CD4-positive, alpha-beta T cell (primary cell): ENCODE measurements around the gene MAPK7. TPM values are rescaled to one million over a fixed set of nuclear protein-coding genes. Genes with fewer than 3 reads are reported as not detected.

Source experiments
- ATAC-seq: fragments of 200-7000 bp; cut with Tn5 transposase; one replicate; pipeline ENCODE4 v1.10.0; 2022; ENCODE audit warnings: mild to moderate bottlenecking; ENCODE audit not compliant: poor library complexity
- CTCF ChIA-PET: fragments of 350-600 bp; sonication (Branson Sonifier 250); formaldehyde crosslinking; loops from one replicate; lab custom pipeline; 2021; ENCODE audit warnings: antibody characterized with exemption, inconsistent platforms; lab: Charles Lee
- POLR2A ChIA-PET: fragments of 350-600 bp; sonication (Branson Sonifier 250); formaldehyde crosslinking; loops from one replicate; lab custom pipeline; 2021; ENCODE audit warnings: antibody characterized with exemption, inconsistent platforms; lab: Charles Lee
- DNase-seq, 14 experiments: peaks; one replicate each; pipeline ENCODE4 v3.0.0-alpha.2; 2013 to 2020; ENCODE audit warnings: mixed read lengths in 2 of 14
- H3K27ac ChIP-seq, 2 donors: one replicate each; pipeline versions ENCODE4 v1.5.1 to v1.7.0; 2013; ENCODE audit warnings: low read length in 2 of 2, low read depth in 1 of 2, mild to moderate bottlenecking in 1 of 2
- H3K27me3 ChIP-seq, 2 experiments: 1 replicate in 1 of 2; 2 replicates in 1 of 2; pipeline versions ENCODE4 v1.6.1 to v1.7.0; 2013; ENCODE audit warnings: low read length in 2 of 2, control low read depth in 1 of 2, mild to moderate bottlenecking in 1 of 2, moderate library complexity in 1 of 2; ENCODE audit not compliant: insufficient read depth in 2 of 2, control insufficient read depth in 1 of 2
- H3K36me3 ChIP-seq: one replicate; pipeline ENCODE4 v1.6.1; 2013; ENCODE audit warnings: low read length, control low read depth; ENCODE audit not compliant: insufficient read depth
- H3K4me1 ChIP-seq: one replicate; pipeline ENCODE4 v1.6.1; 2013; ENCODE audit warnings: low read length, control low read depth; ENCODE audit not compliant: insufficient read depth
- H3K4me3 ChIP-seq: one replicate; pipeline ENCODE4 v1.5.1; 2013; ENCODE audit warnings: mild to moderate bottlenecking, low read length, moderate library complexity
- H3K9me3 ChIP-seq, 2 experiments: 1 replicate in 1 of 2; 2 replicates in 1 of 2; pipeline versions ENCODE4 v1.6.1 to v1.7.0; 2013; ENCODE audit warnings: low read length in 2 of 2, mild to moderate bottlenecking in 2 of 2, control low read depth in 1 of 2, moderate library complexity in 1 of 2; ENCODE audit not compliant: control insufficient read depth in 1 of 2, insufficient read depth in 1 of 2
- H3K27ac Mint-ChIP-seq: one replicate; pipeline ENCODE4 v1.8.0; 2020; ENCODE audit warnings: mixed read lengths
- H3K27me3 Mint-ChIP-seq: one replicate; pipeline ENCODE4 v1.8.0; 2021; ENCODE audit warnings: mixed read lengths
- H3K36me3 Mint-ChIP-seq: one replicate; pipeline ENCODE4 v1.8.0; 2021; ENCODE audit warnings: low read depth, mixed read lengths
- H3K4me1 Mint-ChIP-seq: one replicate; pipeline ENCODE4 v1.8.0; 2021; ENCODE audit warnings: low read depth, mixed read lengths
- H3K4me3 Mint-ChIP-seq: one replicate; pipeline ENCODE4 v1.8.0; 2020; ENCODE audit warnings: mild to moderate bottlenecking, mixed read lengths
- H3K9me3 Mint-ChIP-seq: one replicate; pipeline ENCODE4 v1.8.0; 2020; ENCODE audit warnings: mixed read lengths
- CTCF ChIP-seq: fragments of 200-600 bp; IDR thresholded peaks from one replicate; pipeline ENCODE4 v1.8.0; 2022; ENCODE audit warnings: antibody characterized with exemption, mild to moderate bottlenecking
- intact Hi-C, 2 experiments: fragments of 100-400 bp; cut with DNase I in 1 of 2; cut with micrococcal nuclease in 1 of 2; formaldehyde crosslinking; loops; one replicate each; pipeline versions ENCODE4 v1.15.1 to v1.9.0; 2023 to 2025; cut with DNase I, micrococcal nuclease
- total RNA-seq, 174 experiments: library from RNA in 2 of 174; stranded (reverse) in 2 of 174; gene quantifications; one replicate each; pipeline ENCODE4 v1.2.3 and lab custom pipeline; 2021 to 2026

Gene MAPK7
- total RNA-seq, 2 experiments from 2014 or later: 15.2 to 17.3 TPM

- POLR2A ChIA-PET: interaction anchor here (2.0 kb wide), 1 partner anchor 13 kb away, joined by 15 read pairs; the partner anchor contains the start of gene MAPK7
- H3K27me3 ChIP-seq: peaks cover under 1 to 4% of the 10 kb centered on the region in 2 experiments
- peak overlapping the region; percentile 30 for H3K4me3 Mint-ChIP-seq
- H3K4me1 Mint-ChIP-seq: peaks cover 27% of the 10 kb centered on the region
- no peaks in the 10 kb centered on the region for H3K27me3 Mint-ChIP-seq
- TF ChIP-seq CTCF: no peak
- no peaks in the 10 kb centered on the region for H3K9me3 Mint-ChIP-seq
- H3K27ac ChIP-seq: no peak overlapping the region
- no peak overlapping the region for H3K27ac Mint-ChIP-seq
- H3K9me3 ChIP-seq: peaks cover 0 to 4% of the 10 kb centered on the region in 2 experiments
- H3K36me3 Mint-ChIP-seq: no peaks in the 10 kb centered on the region
- no peak overlapping the region for H3K4me3 ChIP-seq
- ATAC-seq: no peak
- peak in 2 of 14 experiments; percentile 14 to 15 for DNase-seq
- CTCF ChIA-PET: interaction anchor here (0.7 to 3.0 kb wide), 3 partner anchors 82 to 398 kb away, joined by 3 to 49 read pairs (median 4); no protein-coding TSS in a partner anchor
- H3K36me3 ChIP-seq: no peaks in the 10 kb centered on the region
- intact Hi-C loops: loop anchor here (5.0 to 10.0 kb wide), 3 partner anchors 142 to 360 kb away; partner anchors contain the start of genes ALDH3A2 (in 1 of the 2) and FAM83G (in 1 of the 2)
- peaks cover 35% of the 10 kb centered on the region for H3K4me1 ChIP-seq
Observed at GRCh38 chr17:19364699-19365498, 13.4 kb upstream of the MAPK7 start.

- no peaks in the 10 kb centered on the region for H3K36me3 Mint-ChIP-seq
- H3K4me1 ChIP-seq: peaks cover 41% of the 10 kb centered on the region
- no peaks in the 10 kb centered on the region for H3K36me3 ChIP-seq
- H3K27ac Mint-ChIP-seq: no peak overlapping the region
- peaks cover 0 to 4% of the 10 kb centered on the region in 2 experiments for H3K27me3 ChIP-seq
- CTCF ChIA-PET: interaction anchor here (0.7 to 1.3 kb wide), 2 partner anchors 82 to 397 kb away, joined by 3 to 4 read pairs; no protein-coding TSS in a partner anchor
- no peak overlapping the region for H3K4me3 ChIP-seq
- peak in 1 of 14 experiments; percentile 23 for DNase-seq
- H3K9me3 ChIP-seq: peaks cover 0 to 4% of the 10 kb centered on the region in 2 experiments
- no peaks in the 10 kb centered on the region for H3K27me3 Mint-ChIP-seq
- no peak overlapping the region for H3K27ac ChIP-seq
- intact Hi-C loops: loop anchor here in 1 of 2 experiments (10.0 kb wide), 1 partner anchor 361 kb away; the partner anchor contains the start of gene FAM83G
- H3K4me1 Mint-ChIP-seq: peaks cover 32% of the 10 kb centered on the region
- H3K4me3 Mint-ChIP-seq: no peak overlapping the region
- TF ChIP-seq CTCF: no peak
- H3K9me3 Mint-ChIP-seq: no peaks in the 10 kb centered on the region
- ATAC-seq: no peak
- POLR2A ChIA-PET: interaction anchor here (2.0 kb wide), 1 partner anchor 12 kb away, joined by 15 read pairs; the partner anchor contains the start of gene MAPK7
Observed at GRCh38 chr17:19365499-19365817, 12.8 kb upstream of the MAPK7 start.

GRCh38 chr17:19365833-19366636 is 12.3 kb upstream of the MAPK7 start:
- no peak for ATAC-seq
- no peak overlapping the region for H3K27ac Mint-ChIP-seq
- Histone ChIP-seq H3K27me3 (peaks cover 0 to 4% of the 10 kb centered on the region in 2 experiments), H3K36me3 (no peaks in the 10 kb centered on the region), H3K4me3 (no peak overlapping the region), H3K9me3 (peaks cover 0 to 4% of the 10 kb centered on the region in 2 experiments), H3K4me1 (peaks cover 46% of the 10 kb centered on the region), H3K27ac (no peak overlapping the region)
- peaks cover 36% of the 10 kb centered on the region for H3K4me1 Mint-ChIP-seq
- peak in 2 of 14 experiments; percentile 2 to 19 for DNase-seq
- no peaks in the 10 kb centered on the region for H3K36me3 Mint-ChIP-seq
- H3K9me3 Mint-ChIP-seq: no peaks in the 10 kb centered on the region
- POLR2A ChIA-PET: interaction anchor here (2.0 kb wide), 1 partner anchor 12 kb away, joined by 15 read pairs; the partner anchor contains the start of gene MAPK7
- CTCF ChIA-PET: interaction anchor here (0.7 to 1.3 kb wide), 2 partner anchors 81 to 396 kb away, joined by 3 to 4 read pairs; no protein-coding TSS in a partner anchor
- no peaks in the 10 kb centered on the region for H3K27me3 Mint-ChIP-seq
- no peak overlapping the region for H3K4me3 Mint-ChIP-seq
- intact Hi-C loops: loop anchor here in 1 of 2 experiments (10.0 kb wide), 1 partner anchor 361 kb away; the partner anchor contains the start of gene FAM83G
- no peak for TF ChIP-seq CTCF
